WTC11 (cell line): ENCODE data around the gene GYPE.
"Not testable (repeated sequence)": the region's sequence is repeated elsewhere in the genome, so short reads cannot be mapped to it uniquely, and the experiment has no call there.

Source experiments
- AFF4 ChIP-seq: sonication (generic); formaldehyde crosslinking; IDR thresholded peaks from 2 replicates; pipeline ENCODE4 v1.8.1; 2023; ENCODE audit warnings: mild to moderate bottlenecking, missing genetic modification reagents, borderline replicate concordance
- ATF3 ChIP-seq: sonication (generic); formaldehyde crosslinking; conservative IDR thresholded peaks from 2 replicates; pipeline ENCODE4 v1.8.1; 2022; ENCODE audit warnings: mild to moderate bottlenecking, missing genetic modification reagents
- ATF6 ChIP-seq: sonication (generic); formaldehyde crosslinking; IDR thresholded peaks from 2 replicates; pipeline ENCODE4 v1.8.1; 2023; ENCODE audit warnings: mild to moderate bottlenecking, missing genetic modification reagents
- CTCF ChIP-seq: fragments of 200-600 bp; IDR thresholded peaks from 2 replicates; pipeline ENCODE4 v1.8.0; 2022; ENCODE audit warnings: antibody characterized with exemption
- FOXP4 ChIP-seq: sonication (generic); formaldehyde crosslinking; IDR thresholded peaks from 2 replicates; pipeline ENCODE4 v1.8.0; 2022; ENCODE audit warnings: mild to moderate bottlenecking, missing genetic modification reagents
- MAX ChIP-seq: sonication (generic); formaldehyde crosslinking; IDR thresholded peaks from 2 replicates; pipeline ENCODE4 v1.8.0; 2022; ENCODE audit warnings: mild to moderate bottlenecking, missing genetic modification reagents
- NFE2L1 ChIP-seq: sonication (generic); formaldehyde crosslinking; IDR thresholded peaks from 2 replicates; pipeline ENCODE4 v1.8.1; 2023; ENCODE audit warnings: missing genetic modification reagents
- NR3C1 ChIP-seq: sonication (generic); formaldehyde crosslinking; conservative IDR thresholded peaks from 2 replicates; pipeline ENCODE4 v1.8.1; 2023; ENCODE audit warnings: low read depth, mild to moderate bottlenecking, missing genetic modification reagents
- STAT6 ChIP-seq: sonication (generic); formaldehyde crosslinking; conservative IDR thresholded peaks from 2 replicates; pipeline ENCODE4 v1.8.1; 2023; ENCODE audit warnings: mild to moderate bottlenecking, low read depth, missing genetic modification reagents, moderate library complexity
- TEAD4 ChIP-seq: sonication (generic); formaldehyde crosslinking; IDR thresholded peaks from 2 replicates; pipeline ENCODE4 v1.8.0; 2022; ENCODE audit warnings: mild to moderate bottlenecking, missing genetic modification reagents
- ZNF138 ChIP-seq: sonication (generic); formaldehyde crosslinking; conservative IDR thresholded peaks from 2 replicates; pipeline ENCODE4 v1.8.1; 2022; ENCODE audit warnings: mild to moderate bottlenecking, moderate library complexity, missing genetic modification reagents

GRCh38 chr4:143857391-143858336, 47.7 kb downstream of the GYPE start:
- TF ChIP-seq CTCF; ATF3; TEAD4 (CRISPR knock-in tag); FOXP4 (CRISPR knock-in tag); ATF6 (CRISPR knock-in tag); AFF4; STAT6; ZNF138 (CRISPR knock-in tag); MAX (CRISPR knock-in tag); NFE2L1; NR3C1 (CRISPR knock-in tag): not testable (repeated sequence)
